Fibroblast of lung (primary cell): ENCODE measurements around the gene KCP.

ENCODE experiments used
- EZH2 ChIP-seq: IDR thresholded peaks from 2 replicates; pipeline ENCODE4 v1.5.1; 2012; ENCODE audit warnings: low read length, control low read depth, mild to moderate bottlenecking; ENCODE audit errors: missing control alignments
- TF ChIP-seq, protein P1 (sequence below), 2 donors: IDR thresholded peaks in 1 of 2; conservative IDR thresholded peaks in 1 of 2; 1 replicate in 1 of 2; 2 replicates in 1 of 2; pipeline ENCODE4 v1.5.1; 2011 to 2012; ENCODE audit warnings: low read length in 2 of 2, control low read depth in 1 of 2, inconsistent platforms in 1 of 2, low read depth in 1 of 2, mild to moderate bottlenecking in 1 of 2

DNA sequence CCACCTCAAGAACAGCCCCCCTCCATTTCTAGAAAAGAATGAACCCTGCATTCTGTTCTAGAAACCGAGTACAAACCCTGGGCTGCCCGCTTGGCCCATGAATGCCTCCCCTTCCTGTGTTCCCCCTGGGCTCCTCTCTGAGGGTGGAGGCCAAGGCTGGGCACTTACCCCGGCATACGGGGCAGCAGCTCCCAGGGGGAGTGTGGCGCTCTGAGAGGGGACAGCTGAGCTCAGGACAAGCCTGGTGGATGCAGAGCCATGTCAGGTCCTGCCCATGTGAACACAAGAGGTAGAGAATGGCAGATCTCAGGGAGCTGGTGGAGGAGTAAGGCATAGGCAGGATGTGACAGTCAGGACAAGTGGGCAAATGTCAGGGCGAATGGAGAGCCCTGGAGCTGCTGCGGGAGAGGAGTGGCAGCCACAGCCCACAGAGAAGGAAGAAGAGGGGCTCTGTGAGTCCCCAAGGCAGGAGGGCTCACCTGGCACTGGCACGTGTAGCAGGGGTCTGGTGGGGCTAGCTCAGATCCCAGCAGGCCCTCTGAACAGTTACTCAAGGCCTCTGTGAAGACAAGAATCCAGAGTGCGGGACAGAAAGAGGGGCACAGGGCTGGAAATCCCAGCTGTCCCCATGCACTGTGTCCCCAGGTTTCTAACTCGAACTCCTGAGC, 28.9 kb downstream of the KCP start:
- TF ChIP-seq EZH2: no peak
- TF ChIP-seq, protein P1, sequence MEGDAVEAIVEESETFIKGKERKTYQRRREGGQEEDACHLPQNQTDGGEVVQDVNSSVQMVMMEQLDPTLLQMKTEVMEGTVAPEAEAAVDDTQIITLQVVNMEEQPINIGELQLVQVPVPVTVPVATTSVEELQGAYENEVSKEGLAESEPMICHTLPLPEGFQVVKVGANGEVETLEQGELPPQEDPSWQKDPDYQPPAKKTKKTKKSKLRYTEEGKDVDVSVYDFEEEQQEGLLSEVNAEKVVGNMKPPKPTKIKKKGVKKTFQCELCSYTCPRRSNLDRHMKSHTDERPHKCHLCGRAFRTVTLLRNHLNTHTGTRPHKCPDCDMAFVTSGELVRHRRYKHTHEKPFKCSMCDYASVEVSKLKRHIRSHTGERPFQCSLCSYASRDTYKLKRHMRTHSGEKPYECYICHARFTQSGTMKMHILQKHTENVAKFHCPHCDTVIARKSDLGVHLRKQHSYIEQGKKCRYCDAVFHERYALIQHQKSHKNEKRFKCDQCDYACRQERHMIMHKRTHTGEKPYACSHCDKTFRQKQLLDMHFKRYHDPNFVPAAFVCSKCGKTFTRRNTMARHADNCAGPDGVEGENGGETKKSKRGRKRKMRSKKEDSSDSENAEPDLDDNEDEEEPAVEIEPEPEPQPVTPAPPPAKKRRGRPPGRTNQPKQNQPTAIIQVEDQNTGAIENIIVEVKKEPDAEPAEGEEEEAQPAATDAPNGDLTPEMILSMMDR (conservative IDR thresholded peaks at IDR 0.05 in 1 of 2, IDR thresholded peaks at IDR 0.05 in 1 of 2; ENCODE audit: low read depth in 1 of 2, low read length in 2 of 2): no peak
